SU-DHL-6 (cell line): ENCODE data around the gene SLC30A2.

Source experiments
- EZH2phosphoT487 ChIP-seq: fragments of 200-600 bp; sonication (generic), shearing (Covaris generic); conservative IDR thresholded peaks from 2 replicates; pipeline ENCODE4 v1.6.1; 2018; ENCODE audit warnings: mild to moderate bottlenecking, antibody characterized with exemption, low read length, moderate library complexity, mixed read lengths
- TF ChIP-seq, protein P1 (sequence below): fragments of 200-600 bp; sonication (generic); IDR thresholded peaks from one replicate; pipeline ENCODE4 v1.5.1; 2017; ENCODE audit warnings: antibody characterized with exemption, mild to moderate bottlenecking, low read length, moderate library complexity; ENCODE audit not compliant: insufficient read depth, poor library complexity, severe bottlenecking

DNA sequence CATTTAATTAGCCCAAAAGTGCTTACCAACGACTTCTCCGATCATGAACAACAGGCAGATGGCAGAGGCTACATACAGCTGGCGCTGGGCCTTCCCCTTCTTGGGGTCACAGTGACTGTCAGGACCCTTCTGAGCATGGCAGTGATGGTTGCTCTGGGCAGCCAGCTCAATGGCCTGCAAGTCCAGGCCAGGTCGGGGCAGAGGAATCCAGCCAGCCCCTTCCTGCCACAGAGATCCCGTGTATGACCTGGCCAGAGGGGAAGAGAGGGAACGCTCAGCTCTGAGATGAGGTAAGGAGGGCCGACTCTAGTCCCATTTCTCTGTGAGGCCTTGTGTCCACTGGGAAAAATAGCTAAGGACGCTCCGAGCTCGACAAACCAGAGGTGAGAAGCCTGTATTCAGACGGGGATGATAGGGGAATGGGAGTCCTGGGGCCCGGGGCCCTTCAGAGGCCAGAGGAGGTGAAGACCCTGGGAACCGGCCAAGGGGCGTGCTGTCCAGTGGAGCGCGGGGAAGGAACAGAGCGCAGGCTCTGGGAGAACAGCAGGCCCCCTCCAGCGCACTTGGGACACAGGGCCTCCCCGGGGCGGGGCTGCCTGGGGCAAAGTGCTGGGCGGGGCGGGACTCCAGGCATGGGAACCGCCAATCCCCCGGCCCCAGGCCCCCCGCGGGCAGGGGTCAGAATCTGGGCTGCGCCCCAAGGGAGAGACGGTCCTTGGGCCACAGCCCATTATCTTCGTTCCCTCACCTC lies 772 bp downstream of the SLC30A2 start:
- TF ChIP-seq, protein P1, sequence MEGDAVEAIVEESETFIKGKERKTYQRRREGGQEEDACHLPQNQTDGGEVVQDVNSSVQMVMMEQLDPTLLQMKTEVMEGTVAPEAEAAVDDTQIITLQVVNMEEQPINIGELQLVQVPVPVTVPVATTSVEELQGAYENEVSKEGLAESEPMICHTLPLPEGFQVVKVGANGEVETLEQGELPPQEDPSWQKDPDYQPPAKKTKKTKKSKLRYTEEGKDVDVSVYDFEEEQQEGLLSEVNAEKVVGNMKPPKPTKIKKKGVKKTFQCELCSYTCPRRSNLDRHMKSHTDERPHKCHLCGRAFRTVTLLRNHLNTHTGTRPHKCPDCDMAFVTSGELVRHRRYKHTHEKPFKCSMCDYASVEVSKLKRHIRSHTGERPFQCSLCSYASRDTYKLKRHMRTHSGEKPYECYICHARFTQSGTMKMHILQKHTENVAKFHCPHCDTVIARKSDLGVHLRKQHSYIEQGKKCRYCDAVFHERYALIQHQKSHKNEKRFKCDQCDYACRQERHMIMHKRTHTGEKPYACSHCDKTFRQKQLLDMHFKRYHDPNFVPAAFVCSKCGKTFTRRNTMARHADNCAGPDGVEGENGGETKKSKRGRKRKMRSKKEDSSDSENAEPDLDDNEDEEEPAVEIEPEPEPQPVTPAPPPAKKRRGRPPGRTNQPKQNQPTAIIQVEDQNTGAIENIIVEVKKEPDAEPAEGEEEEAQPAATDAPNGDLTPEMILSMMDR: no peak
- no peak for TF ChIP-seq EZH2phosphoT487
